Brain microvascular endothelial cell (primary cell): ENCODE measurements around the gene CDH13.
A peak's percentile ranks its signal among the peaks of the same experiment; 100 is the strongest.

ENCODE experiments used
- DNase-seq: peaks from one replicate; pipeline ENCODE4 v3.0.0-alpha.2; 2020
- H3K27ac ChIP-seq: fragments of 250-450 bp; sonication (Bioruptor Pico); 2 replicates; pipeline ENCODE4 v1.5.1; 2020; ENCODE audit warnings: mild to moderate bottlenecking, moderate library complexity
- H3K27me3 ChIP-seq: fragments of 250-450 bp; sonication (Bioruptor Pico); replicated peaks from 2 replicates; pipeline ENCODE4 v1.5.1; 2020; ENCODE audit warnings: mild to moderate bottlenecking
- H3K36me3 ChIP-seq: fragments of 250-450 bp; sonication (Bioruptor Pico); replicated peaks from 2 replicates; pipeline ENCODE4 v1.5.1; 2020; ENCODE audit warnings: mild to moderate bottlenecking
- H3K4me3 ChIP-seq: 2 replicates; pipeline ENCODE4 v1.5.1; 2011; ENCODE audit warnings: low read depth, mild to moderate bottlenecking, control low read depth, low read length, moderate library complexity
- CTCF ChIP-seq: IDR thresholded peaks from 2 replicates; pipeline ENCODE4 v1.5.1; 2011; ENCODE audit warnings: low read depth, mild to moderate bottlenecking, moderate library complexity, low read length, control low read depth, inconsistent platforms; ENCODE audit errors: missing control alignments
- in situ Hi-C: cut with HindIII; loops from 2 replicates; pipeline ENCODE4 v1.10.0; 2017; ENCODE audit warnings: low sequenced_read_pairs, low pct_ligation_motif_present

Gene CDH13

GRCh38 chr16:82628088-82628423 is 1.3 kb downstream of the CDH13 start:
- Histone ChIP-seq H3K4me3 (peak overlapping the region; percentile 75), H3K27ac (peak overlapping the region; percentile 81), H3K36me3 (no peaks in the 10 kb centered on the region), H3K27me3 (no peaks in the 10 kb centered on the region)
- no peak for TF ChIP-seq CTCF
- no peak for DNase-seq
- in situ Hi-C loops, result loop anchor here (25.0 kb wide), 1 partner anchor 434 kb away; no protein-coding TSS in a partner anchor

GRCh38 chr16:82628711-82629110 is 1.9 kb downstream of the CDH13 start:
- H3K27ac ChIP-seq, result peak overlapping the region; percentile 81
- TF ChIP-seq CTCF, result no peak

GRCh38 chr16:82629441-82630027 is 2.8 kb downstream of the CDH13 start:
- peak; percentile 41 for DNase-seq
- no peaks in the 10 kb centered on the region for H3K27me3 ChIP-seq

More at GRCh38 chr16:82628711-82629110, 1.9 kb downstream of the CDH13 start:
- Histone ChIP-seq H3K4me3 (peak overlapping the region; percentile 75), H3K36me3 (no peaks in the 10 kb centered on the region), H3K27me3 (no peaks in the 10 kb centered on the region)
- DNase-seq, result no peak
- in situ Hi-C loops, result loop anchor here (25.0 kb wide), 1 partner anchor 434 kb away; no protein-coding TSS in a partner anchor

GRCh38 chr16:82630219-82630618 is 3.5 kb downstream of the CDH13 start:
- Histone ChIP-seq H3K27ac (peak overlapping the region; percentile 81), H3K27me3 (no peaks in the 10 kb centered on the region), H3K36me3 (no peaks in the 10 kb centered on the region), H3K4me3 (no peak overlapping the region)
- no peak for TF ChIP-seq CTCF
- no peak for DNase-seq
- in situ Hi-C loops, result loop anchor here (25.0 kb wide), 1 partner anchor 432 kb away; no protein-coding TSS in a partner anchor

More at GRCh38 chr16:82629441-82630027, 2.8 kb downstream of the CDH13 start:
- TF ChIP-seq CTCF, result no peak
- in situ Hi-C loops, result loop anchor here (25.0 kb wide), 1 partner anchor 433 kb away; no protein-coding TSS in a partner anchor
- H3K36me3 ChIP-seq, result no peaks in the 10 kb centered on the region
- H3K4me3 ChIP-seq, result peak overlapping the region; percentile 22
- H3K27ac ChIP-seq, result peak overlapping the region; percentile 81

- in situ Hi-C loops, result loop anchor here (25.0 kb wide), 1 partner anchor 432 kb away; no protein-coding TSS in a partner anchor
- DNase-seq, result no peak
- no peaks in the 10 kb centered on the region for H3K27me3 ChIP-seq
- H3K27ac ChIP-seq, result peak overlapping the region; percentile 81
- H3K36me3 ChIP-seq, result no peaks in the 10 kb centered on the region
- TF ChIP-seq CTCF, result peak; percentile 50
- H3K4me3 ChIP-seq, result no peak overlapping the region
Measured at GRCh38 chr16:82630688-82631087, 3.9 kb downstream of the CDH13 start.
